Retina (tissue), 1 donor: ENCODE results near the gene GRM6.

Experiments used
- DNase-seq: peaks from one replicate; pipeline ENCODE4 v3.0.0-alpha.2; 2016

Gene GRM6

DNA sequence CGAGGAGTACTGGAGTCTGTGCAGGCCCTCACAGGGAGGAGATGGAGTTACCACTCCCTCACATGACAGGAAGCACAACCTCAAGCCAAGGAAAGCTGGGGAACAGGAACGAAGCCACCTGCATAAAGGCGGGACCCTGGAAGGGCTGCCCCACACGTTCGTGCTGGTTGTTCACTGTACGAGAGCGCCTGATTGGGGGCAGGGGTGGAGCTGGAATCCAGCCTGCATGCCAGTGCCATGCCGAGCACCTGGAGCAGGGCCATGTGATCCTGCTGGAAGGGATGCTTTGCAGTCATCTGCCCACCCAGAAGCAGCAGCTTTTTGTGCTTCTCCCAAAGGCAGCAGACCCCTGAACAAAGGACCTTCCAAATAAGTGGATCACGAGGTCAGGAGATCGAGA is 11.4 kb downstream of the GRM6 start:
- no peak for DNase-seq

DNA sequence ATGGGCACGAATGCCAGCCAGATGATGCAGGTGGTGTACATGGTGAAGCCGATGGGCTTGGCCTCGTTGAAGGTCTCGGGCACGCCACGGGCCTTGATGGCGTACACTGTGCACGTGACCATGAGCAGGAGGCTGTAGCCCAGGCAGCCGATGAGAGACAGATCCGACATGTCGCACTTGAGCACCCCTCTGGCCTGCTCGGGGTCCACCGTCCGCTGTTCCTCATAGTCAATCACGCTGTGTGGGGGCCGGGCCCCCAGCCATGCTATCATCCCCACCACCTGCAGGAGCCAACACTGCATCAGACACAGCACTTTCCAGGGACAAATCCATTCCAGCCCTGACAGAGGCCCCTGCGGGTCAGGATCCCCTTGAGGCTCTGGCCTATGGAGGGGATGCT is 12.2 kb downstream of the GRM6 start:
- DNase-seq, result no peak

DNA sequence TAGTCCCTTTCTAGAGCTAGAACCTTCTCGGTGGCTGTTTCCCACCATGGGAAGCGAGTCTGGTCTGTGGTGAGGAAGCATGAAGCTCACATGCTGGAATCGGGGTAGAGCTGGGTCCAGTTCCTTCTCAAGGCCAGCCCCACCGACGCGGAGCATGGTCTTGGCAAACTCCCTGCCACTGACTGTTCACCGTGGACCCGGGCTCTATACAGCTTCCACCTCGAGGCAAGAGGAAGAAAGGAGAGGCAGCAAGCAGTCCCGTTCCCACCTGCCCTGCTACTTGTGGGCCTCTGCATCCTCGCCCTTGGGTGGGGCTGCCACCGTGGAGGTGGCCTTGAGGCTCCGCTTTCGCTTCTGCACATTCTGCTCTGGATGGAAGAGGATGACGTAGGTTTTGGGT is 13.7 kb downstream of the GRM6 start:
- no peak for DNase-seq

DNA sequence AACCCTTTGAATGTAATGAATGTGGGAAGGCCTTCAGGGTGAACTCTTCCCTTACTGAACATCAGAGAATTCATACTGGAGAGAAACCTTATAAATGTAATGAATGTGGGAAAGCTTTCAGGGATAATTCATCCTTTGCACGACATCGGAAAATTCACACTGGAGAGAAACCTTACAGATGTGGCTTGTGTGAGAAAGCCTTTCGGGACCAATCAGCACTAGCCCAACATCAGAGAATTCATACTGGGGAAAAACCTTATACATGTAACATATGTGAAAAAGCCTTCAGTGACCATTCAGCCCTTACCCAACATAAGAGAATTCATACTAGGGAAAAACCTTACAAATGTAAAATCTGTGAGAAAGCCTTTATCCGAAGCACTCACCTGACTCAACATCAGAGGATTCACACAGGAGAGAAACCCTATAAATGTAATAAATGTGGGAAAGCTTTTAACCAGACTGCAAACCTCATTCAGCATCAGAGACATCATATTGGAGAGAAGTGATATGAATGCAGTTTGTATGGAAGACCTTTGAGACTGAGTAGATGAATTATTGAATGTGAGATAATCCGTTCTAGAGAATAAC is 29.6 kb downstream of the GRM6 start:
- DNase-seq, result no peak

DNA sequence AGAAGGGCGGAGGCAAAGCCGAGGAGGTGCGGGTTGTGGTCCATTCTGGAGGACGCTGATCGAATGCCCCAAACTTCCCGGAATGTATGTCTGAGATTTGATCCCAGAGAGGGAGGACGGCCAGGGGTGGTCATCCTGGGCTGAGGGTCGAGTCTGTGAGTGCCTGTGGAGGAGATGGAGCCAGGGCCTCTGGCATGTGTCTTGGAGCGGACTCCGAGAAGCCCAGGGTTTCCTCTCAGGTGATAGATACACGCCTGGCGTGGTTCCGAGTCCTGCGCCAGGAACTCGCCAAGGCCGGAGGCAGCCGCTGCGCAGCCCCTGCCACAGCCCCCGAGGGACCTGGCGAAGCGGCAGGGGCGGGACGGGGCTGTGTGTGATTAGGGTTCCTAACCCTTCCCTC is 53.8 kb downstream of the GRM6 start:
- DNase-seq, result no peak

DNA sequence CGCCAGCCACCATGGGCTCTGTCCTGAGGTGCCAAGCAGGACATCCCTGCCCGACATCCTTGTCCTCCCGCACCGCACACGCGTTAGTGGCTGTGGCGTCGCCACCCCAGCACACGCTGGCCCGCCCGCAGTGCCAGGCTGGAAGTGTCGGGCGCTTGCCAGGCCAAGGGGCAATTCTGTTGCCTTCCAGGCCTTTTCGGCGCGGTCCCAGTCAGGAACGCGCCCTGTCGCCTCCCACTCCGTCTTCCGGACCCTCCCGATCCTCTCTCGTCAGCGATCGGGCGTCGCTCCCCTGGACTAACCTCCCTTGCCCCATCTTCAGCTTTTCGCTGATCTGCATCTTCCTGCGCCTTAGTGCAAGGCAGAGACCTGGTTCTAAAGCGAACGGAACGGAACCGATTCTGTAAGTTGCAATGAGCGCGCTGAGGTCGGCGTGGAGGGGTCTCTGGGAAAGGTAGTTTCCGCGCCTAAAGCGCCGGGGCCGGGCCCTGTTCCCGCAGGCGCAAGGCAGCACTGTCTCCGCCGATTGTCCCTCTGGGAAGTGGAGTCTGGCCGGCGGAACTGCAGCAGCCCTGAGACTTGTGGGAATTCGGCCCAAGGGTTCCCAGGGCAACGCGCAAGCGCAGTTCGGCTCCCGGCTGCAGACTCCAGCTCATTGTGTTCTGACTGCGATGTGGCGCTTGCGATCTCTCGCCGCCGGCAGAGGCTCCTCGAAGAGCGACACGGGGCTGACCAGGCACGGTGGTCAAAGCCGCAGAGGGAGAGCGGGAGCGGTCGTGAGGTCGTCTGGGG is 54.4 kb downstream of the GRM6 start, which contains the start of gene ZNF454:
TSS of gene ZNF454 (plus strand) at position 630 of the 792 bp plus-strand sequence. CDS start 1,594 bp downstream, outside the sequence.
- peak; percentile 95 for DNase-seq

DNA sequence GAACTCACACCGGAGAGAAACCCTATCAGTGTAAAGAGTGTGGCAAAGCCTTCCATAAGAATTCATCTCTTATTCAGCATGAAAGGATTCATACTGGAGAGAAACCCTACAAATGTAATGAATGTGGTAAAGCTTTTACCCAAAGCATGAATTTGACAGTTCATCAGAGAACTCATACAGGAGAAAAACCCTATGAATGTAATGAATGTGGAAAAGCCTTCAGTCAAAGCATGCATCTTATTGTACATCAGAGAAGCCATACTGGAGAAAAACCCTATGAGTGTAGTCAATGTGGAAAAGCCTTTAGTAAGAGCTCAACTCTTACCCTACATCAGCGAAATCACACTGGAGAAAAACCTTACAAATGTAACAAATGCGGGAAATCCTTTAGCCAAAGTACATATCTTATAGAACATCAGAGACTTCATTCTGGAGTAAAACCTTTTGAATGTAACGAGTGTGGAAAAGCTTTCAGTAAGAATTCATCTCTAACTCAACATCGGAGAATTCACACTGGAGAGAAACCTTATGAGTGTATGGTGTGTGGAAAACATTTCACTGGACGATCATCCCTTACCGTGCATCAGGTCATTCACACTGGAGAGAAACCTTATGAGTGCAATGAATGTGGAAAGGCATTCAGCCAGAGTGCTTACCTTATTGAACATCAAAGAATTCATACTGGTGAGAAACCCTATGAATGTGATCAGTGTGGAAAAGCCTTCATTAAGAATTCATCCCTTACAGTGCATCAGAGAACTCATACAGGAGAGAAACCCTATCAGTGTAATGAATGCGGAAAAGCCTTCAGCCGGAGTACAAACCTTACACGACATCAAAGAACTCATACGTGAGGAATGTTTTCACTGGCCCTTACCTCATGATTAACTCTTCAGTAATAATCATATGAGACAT is 63.0 kb downstream of the GRM6 start:
- DNase-seq, result no peak
